Heart right ventricle (tissue), 16 donors: ENCODE data around the gene ZNF318. TPM values are rescaled to one million over a fixed set of nuclear protein-coding genes. Genes with fewer than 3 reads are reported as not detected.
"Not testable (repeated sequence)": the region's sequence is repeated elsewhere in the genome, so short reads cannot be mapped to it uniquely, and the experiment has no call there.

Experiments
- ATAC-seq, 8 donors: fragments of 200-7000 bp; cut with Tn5 transposase; one replicate each; pipeline ENCODE4 v1.9.1; 2020; ENCODE audit warnings: mild to moderate bottlenecking in 8 of 8, moderate library complexity in 8 of 8, moderate number of reproducible peaks in 1 of 8
- DNase-seq, 2 donors: peaks; one replicate each; pipeline ENCODE4 v3.0.0-alpha.2; 2020
- H3K27ac ChIP-seq, 10 donors: fragments of 200-600 bp; sonication (generic) in 2 of 10; one replicate each; pipeline versions ENCODE4 v1.5.0 to v1.8.0; 2020 to 2022; ENCODE audit warnings: mild to moderate bottlenecking in 3 of 10
- H3K27me3 ChIP-seq, 7 donors: fragments of 200-600 bp; one replicate each; pipeline ENCODE4 v1.8.0; 2021 to 2022; ENCODE audit warnings: mild to moderate bottlenecking in 2 of 7
- H3K36me3 ChIP-seq, 9 donors: fragments of 200-600 bp; sonication (generic) in 1 of 9; one replicate each; pipeline versions ENCODE4 v1.5.0 to v1.8.0; 2020 to 2022; ENCODE audit warnings: mild to moderate bottlenecking in 2 of 9
- H3K4me1 ChIP-seq, 9 donors: fragments of 200-600 bp; sonication (generic) in 1 of 9; one replicate each; pipeline versions ENCODE4 v1.5.0 to v1.8.0; 2020 to 2022; ENCODE audit warnings: mild to moderate bottlenecking in 4 of 9
- H3K4me3 ChIP-seq, 10 donors: fragments of 200-600 bp; sonication (generic) in 2 of 10; one replicate each; pipeline versions ENCODE4 v1.5.0 to v1.8.0; 2020 to 2022; ENCODE audit warnings: mild to moderate bottlenecking in 7 of 10, moderate library complexity in 2 of 10
- H3K9me3 ChIP-seq, 11 donors: fragments of 200-600 bp in 10 of 11; sonication (generic) in 2 of 11; one replicate each; pipeline versions ENCODE4 v1.5.0 to v1.8.0; 2013 to 2022; ENCODE audit warnings: mild to moderate bottlenecking in 2 of 11, control low read depth in 1 of 11, moderate library complexity in 1 of 11
- WGBS, 2 donors: extraction: QIAGEN DNeasy Blood & Tissue Kit; methylation state at CpG; one replicate each; pipeline ENCODE4 v1.1.7; 2013; ENCODE audit warnings: inconsistent platforms in 1 of 2; 5-methylcytosine and 5-hydroxymethylcytosine counted together
- intact Hi-C, 10 donors: fragments of 100-400 bp; cut with DNase I; formaldehyde crosslinking; loops; one replicate each; pipeline versions ENCODE4 v1.11.1 to v1.14.2; 2022
- polyA plus RNA-seq, 2 donors: library from polyadenylated mRNA; stranded (reverse); fragments of 200-250 nt; gene quantifications; one replicate each; pipeline ENCODE4 v1.2.3, GENCODE V29; 2013
- total RNA-seq, 10 donors: library from RNA; stranded (reverse); fragmentation: NEBNext Ultra II Directional in 3 of 10; extraction: Animal tissue kit (Norgen Biotek cat#: 25700) in 3 of 10; gene quantifications; one replicate each; pipeline versions ENCODE4 v1.2.1 to v1.2.4, GENCODE V29; 2021 to 2023
- TF ChIP-seq, protein P1 (sequence below), 9 donors: fragments of 200-600 bp; sonication (generic) in 2 of 9; IDR thresholded peaks; one replicate each; pipeline versions ENCODE4 v1.5.0 to v1.8.0; 2021 to 2022; ENCODE audit warnings: antibody characterized with exemption in 9 of 9, mild to moderate bottlenecking in 5 of 9, moderate library complexity in 1 of 9
- donor health status: Arrhythmogenic right ventricular cardiomyopathy.
- donor health status: ischemic (EF 13 %, LVEDD 7.1; RV severe dilation, severe dysfunction).
- donor health status: healthy with polysubstance abuse.
- donor health status: DM: no; HTN: yes; CAD: no.
- donor health status: DM: no; HTN: no; CAD: no.
- donor health status: ischemic (EF 25% LVEDD 6.9; RV normal size, moderate dysfunction).
- donor health status: ischemic (EF 25% LVEDD 5.7; RV mildly dilated, moderate dysfunction).
- donor health status: healthy.
- donor health status: DM: yes; HTN: yes; CAD: no.
- donor health status: Ischemic cardiomyopathy.
- donor health status: ischemic (EF 35%, LVEDD 5.7; RV mildly dilated, moderate dysfunction).
- donor health status: nonischemic (EF 11% LVEDD 7.7; RV severe dilation, severe dysfunction).
- donor health status: DM: yes; HTN: yes; CAD: no.
- donor health status: PGD.
- donor health status: ischemic (EF 29% LVEDD 5.4; RV normal size, mild dysfunction).
- donor health status: nonischemic (EF 23%, LVEDD 6.1; RV moderate dilation, normal function).

Gene ZNF318
- total and polyA plus RNA-seq, 12 donors, result 3.4 to 20.4 (median 13.7) TPM

- intact Hi-C loops, result no loop called here
- DNase-seq, result no peak
- Histone ChIP-seq H3K27ac (no peak overlapping the region), H3K4me1 (peaks cover 0 to 32% (median 13%) of the 10 kb centered on the region in 9 donors), H3K9me3 (no peaks in the 10 kb centered on the region), H3K36me3 (no peaks in the 10 kb centered on the region), H3K4me3 (no peak overlapping the region), H3K27me3 (peaks cover 0 to 6% (median 0%) of the 10 kb centered on the region in 7 donors)
- 85 to 86% methylated on average over 3 of the region's 3 CpGs for WGBS, 2 donors
- TF ChIP-seq, protein P1, sequence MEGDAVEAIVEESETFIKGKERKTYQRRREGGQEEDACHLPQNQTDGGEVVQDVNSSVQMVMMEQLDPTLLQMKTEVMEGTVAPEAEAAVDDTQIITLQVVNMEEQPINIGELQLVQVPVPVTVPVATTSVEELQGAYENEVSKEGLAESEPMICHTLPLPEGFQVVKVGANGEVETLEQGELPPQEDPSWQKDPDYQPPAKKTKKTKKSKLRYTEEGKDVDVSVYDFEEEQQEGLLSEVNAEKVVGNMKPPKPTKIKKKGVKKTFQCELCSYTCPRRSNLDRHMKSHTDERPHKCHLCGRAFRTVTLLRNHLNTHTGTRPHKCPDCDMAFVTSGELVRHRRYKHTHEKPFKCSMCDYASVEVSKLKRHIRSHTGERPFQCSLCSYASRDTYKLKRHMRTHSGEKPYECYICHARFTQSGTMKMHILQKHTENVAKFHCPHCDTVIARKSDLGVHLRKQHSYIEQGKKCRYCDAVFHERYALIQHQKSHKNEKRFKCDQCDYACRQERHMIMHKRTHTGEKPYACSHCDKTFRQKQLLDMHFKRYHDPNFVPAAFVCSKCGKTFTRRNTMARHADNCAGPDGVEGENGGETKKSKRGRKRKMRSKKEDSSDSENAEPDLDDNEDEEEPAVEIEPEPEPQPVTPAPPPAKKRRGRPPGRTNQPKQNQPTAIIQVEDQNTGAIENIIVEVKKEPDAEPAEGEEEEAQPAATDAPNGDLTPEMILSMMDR (IDR thresholded peaks at IDR 0.05), result no peak
- ATAC-seq, result no peak
These were observed 65.1 kb downstream of the ZNF318 start for GRCh38 chr6:43304361-43304760.

DNA sequence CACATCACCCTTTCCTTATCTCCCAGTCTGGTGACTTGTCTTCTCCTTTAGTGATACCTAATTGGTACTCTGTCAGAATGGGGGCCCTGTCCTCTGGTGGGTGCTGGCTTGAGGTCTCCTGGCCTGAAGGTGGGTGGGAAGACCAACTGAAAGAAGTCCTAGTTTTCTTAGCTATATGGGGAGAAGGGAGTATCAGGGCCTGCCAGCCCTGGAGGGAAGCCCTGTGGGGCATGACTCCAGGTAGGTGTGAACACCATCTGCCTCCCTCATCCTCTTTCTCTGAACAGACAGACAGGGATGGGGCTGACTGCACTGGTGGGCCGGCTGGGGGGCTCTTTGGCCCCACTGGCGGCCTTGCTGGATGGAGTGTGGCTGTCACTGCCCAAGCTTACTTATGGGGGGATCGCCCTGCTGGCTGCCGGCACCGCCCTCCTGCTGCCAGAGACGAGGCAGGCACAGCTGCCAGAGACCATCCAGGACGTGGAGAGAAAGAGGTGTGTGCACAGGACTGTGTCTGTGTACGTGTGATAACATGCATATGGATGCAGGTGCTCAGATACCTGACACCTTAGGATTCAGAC, 65.6 kb downstream of the ZNF318 start:
- Histone ChIP-seq H3K4me3 (no peak overlapping the region), H3K27ac (no peak overlapping the region), H3K4me1 (peaks cover 0 to 29% (median 10%) of the 10 kb centered on the region in 9 donors), H3K9me3 (no peaks in the 10 kb centered on the region), H3K36me3 (no peaks in the 10 kb centered on the region), H3K27me3 (peaks cover 0 to 6% (median 0%) of the 10 kb centered on the region in 7 donors)
- ATAC-seq, result no peak
- no peak for DNase-seq
- intact Hi-C loops, result no loop called here
- TF ChIP-seq, protein P1 (IDR thresholded peaks at IDR 0.05), result no peak
- WGBS, 2 donors, result 77 to 85% methylated on average over 8 of the region's 8 CpGs

DNA sequence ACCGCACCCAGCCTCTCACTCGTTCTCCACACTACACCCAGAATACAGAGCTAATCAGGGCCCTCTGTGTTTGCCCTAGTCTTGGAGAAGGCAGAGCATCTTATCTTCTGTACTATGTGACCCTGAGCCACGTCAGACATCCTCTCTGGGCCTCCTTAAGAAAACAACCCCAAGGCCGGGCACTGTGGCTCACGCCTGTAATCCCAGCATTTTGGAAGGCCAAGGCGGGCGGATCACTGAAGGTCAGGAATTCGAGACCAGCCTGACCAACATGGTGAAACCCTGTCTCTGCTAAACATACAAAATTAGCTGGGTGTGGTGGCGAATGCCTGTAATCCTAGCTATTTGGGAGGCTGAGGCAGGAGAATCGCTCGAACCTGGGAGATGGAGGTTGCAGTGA, 66.4 kb downstream of the ZNF318 start:
- H3K9me3 ChIP-seq, intact Hi-C loops, H3K4me3 ChIP-seq, DNase-seq, H3K36me3 ChIP-seq, ATAC-seq, H3K27ac ChIP-seq: not testable (repeated sequence)
- 80 to 87% methylated on average over 11 of the region's 11 CpGs for WGBS, 2 donors
- Histone ChIP-seq H3K4me1 (peaks cover 0 to 25% (median 5%) of the 10 kb centered on the region in 9 donors), H3K27me3 (peaks cover 0 to 13% (median 5%) of the 10 kb centered on the region in 7 donors)

DNA sequence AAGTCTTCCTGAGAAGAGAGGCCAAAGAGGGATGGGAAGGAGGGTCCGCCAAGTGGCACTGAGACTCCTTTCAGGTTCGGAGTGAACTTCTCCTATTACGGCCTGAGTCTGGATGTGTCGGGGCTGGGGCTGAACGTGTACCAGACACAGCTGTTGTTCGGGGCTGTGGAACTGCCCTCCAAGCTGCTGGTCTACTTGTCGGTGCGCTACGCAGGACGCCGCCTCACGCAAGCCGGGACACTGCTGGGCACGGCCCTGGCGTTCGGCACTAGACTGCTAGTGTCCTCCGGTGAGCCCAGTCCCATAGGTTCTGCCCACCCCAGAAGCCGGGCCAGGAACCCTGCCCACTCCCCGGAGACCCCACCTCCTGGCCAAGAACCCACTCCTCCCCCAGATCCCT, 67.3 kb downstream of the ZNF318 start:
- Histone ChIP-seq H3K9me3 (no peaks in the 10 kb centered on the region), H3K4me3 (no peak overlapping the region), H3K4me1 (peaks cover 0 to 28% (median 6%) of the 10 kb centered on the region in 9 donors), H3K36me3 (no peaks in the 10 kb centered on the region), H3K27ac (no peak overlapping the region), H3K27me3 (peaks cover 0 to 20% (median 7%) of the 10 kb centered on the region in 7 donors)
- TF ChIP-seq, protein P1 (IDR thresholded peaks at IDR 0.05), result no peak
- 83 to 87% methylated on average over 19 of the region's 19 CpGs for WGBS, 2 donors
- DNase-seq, result no peak
- ATAC-seq, result no peak
- intact Hi-C loops, result no loop called here
